ENCODE measurements around the gene ZNHIT3. TPM values are rescaled to one million over a fixed set of nuclear protein-coding genes. Genes with fewer than 3 reads are reported as not detected.
"Not testable (repeated sequence)": the region's sequence is repeated elsewhere in the genome, so short reads cannot be mapped to it uniquely, and the experiment has no call there.

ZNHIT3 gene
- total RNA-seq, 4 donors from 2014 or later = 19.8 to 35.2 (median 25.4) TPM

DNA sequence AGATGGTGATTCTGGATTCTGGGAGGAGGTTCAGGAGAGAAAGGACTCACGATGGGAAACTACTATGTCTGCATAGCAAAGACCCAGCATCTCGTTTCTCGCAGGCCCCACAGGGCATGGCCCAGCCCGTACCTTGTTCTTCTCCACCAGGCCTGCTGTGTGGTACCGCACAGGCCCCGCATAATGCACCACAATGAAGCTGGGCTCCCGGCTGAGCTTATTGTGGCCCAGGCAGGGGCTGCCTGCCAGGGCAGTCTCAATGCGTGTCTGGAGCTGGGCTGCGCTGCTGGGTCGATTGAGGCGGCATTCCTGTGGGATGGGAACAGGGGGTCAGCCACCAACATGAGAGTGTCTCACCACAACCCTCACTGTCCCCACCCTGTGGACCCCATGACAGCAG lies 20.4 kb downstream of the ZNHIT3 start:
- ATAC-seq (ENCODE audit: low FRiP score) = no peak
- DNase-seq (ENCODE audit: low spot score) = no peak
- TF ChIP-seq, protein P1, sequence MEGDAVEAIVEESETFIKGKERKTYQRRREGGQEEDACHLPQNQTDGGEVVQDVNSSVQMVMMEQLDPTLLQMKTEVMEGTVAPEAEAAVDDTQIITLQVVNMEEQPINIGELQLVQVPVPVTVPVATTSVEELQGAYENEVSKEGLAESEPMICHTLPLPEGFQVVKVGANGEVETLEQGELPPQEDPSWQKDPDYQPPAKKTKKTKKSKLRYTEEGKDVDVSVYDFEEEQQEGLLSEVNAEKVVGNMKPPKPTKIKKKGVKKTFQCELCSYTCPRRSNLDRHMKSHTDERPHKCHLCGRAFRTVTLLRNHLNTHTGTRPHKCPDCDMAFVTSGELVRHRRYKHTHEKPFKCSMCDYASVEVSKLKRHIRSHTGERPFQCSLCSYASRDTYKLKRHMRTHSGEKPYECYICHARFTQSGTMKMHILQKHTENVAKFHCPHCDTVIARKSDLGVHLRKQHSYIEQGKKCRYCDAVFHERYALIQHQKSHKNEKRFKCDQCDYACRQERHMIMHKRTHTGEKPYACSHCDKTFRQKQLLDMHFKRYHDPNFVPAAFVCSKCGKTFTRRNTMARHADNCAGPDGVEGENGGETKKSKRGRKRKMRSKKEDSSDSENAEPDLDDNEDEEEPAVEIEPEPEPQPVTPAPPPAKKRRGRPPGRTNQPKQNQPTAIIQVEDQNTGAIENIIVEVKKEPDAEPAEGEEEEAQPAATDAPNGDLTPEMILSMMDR (IDR thresholded peaks at IDR 0.05) = no peak

DNA sequence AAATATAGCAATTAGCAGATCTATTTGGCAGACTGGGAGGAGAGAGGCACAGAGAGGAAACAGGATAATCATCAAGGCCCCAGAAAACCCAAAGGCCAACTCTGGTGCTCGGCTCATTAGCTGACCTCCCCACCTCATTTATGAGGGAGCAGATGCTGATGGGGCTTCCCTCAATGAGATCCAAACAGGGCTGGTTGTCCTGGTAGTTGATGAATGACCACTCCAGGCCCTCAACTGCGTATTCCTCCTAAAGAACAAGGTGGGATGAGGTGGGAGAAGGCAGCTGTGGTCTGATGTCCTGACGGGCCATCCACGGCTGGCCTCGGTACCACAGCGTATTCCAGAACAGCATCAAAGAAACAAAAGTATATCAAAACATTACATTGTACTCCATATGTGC lies 20.8 kb downstream of the ZNHIT3 start:
- TF ChIP-seq, protein P1 (IDR thresholded peaks at IDR 0.05) = no peak
- no peak for ATAC-seq (ENCODE audit: low FRiP score)
- no peak for DNase-seq (ENCODE audit: low spot score)

DNA sequence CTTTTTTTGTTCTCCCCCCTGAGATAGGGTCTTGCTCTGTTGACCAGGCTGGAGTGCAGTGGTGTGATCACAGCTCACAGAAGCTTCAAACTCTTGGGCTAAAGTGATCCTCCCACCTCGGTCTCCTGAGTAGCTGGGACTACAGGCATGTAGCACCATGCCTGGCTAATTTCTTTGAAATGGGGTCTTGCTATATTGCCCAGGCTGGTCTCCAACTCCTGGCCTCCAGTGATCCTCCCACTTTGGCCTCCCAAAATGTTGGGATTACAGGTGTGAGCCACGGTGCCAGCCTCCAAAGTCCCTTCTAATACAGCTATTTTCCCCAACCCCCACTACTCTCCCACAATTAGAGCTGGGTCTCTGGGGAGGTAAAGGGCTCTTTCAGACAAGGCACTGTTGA lies 22.0 kb downstream of the ZNHIT3 start:
- not testable (repeated sequence) for ATAC-seq (ENCODE audit: low FRiP score); DNase-seq (ENCODE audit: low spot score)

DNA sequence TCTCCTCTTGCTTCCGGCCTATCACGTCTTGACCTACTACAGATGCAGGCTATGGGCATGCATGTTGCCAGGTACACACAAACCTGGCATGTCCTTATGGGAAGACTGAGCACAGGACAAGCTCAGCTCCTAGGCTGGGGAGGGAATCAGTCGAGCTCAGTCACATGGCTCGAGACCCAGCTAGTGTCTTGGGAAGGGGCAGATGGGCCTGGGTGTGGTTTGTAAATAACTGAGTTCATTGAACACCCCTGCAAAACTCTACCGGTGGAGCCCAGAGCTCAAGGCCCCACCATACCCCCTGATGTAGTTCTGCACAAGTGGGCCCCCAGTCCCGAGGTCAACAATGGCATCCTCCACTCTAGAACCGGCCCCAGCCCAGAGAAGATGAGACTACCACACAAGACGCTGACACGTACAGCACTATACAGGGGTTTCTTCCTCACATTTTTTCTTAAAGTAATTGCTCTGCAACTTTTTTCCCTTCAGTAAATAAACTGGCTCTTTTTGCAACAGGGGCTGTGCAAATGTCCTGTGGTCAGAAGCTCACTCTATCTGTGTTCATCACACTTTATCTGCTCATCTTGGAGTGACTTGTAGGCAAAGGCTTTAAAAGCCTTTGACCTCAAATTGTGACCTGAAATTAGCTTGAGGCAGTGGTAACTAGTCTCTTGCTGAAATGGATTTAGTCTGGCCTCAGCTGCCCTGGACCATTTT lies 22.9 kb downstream of the ZNHIT3 start:
- ATAC-seq (ENCODE audit: low FRiP score) = no peak
- DNase-seq (ENCODE audit: low spot score) = no peak
- TF ChIP-seq, protein P1 (IDR thresholded peaks at IDR 0.05) = no peak

DNA sequence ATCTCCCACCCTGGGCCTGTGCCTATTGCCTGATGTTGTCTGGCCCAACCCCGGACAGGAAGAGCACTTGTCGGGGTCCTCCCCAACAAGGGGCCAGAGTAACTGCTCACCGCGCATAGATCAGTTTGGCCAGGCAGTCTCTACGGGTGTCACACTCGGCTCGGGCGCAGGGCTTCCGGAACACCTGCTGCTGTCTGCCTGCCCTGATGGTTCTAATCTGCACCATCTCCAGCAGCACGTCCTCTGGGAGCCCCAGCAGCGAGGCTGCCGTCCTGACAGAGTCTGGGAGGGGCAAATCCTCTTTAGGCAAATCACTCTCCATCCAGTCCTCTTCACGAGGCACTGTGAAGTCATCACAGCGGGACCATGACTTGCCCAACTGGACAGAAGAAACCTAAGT lies 24.2 kb downstream of the ZNHIT3 start:
- TF ChIP-seq, protein P1 (IDR thresholded peaks at IDR 0.05) = no peak
- DNase-seq (ENCODE audit: low spot score) = no peak
- ATAC-seq (ENCODE audit: low FRiP score) = no peak

DNA sequence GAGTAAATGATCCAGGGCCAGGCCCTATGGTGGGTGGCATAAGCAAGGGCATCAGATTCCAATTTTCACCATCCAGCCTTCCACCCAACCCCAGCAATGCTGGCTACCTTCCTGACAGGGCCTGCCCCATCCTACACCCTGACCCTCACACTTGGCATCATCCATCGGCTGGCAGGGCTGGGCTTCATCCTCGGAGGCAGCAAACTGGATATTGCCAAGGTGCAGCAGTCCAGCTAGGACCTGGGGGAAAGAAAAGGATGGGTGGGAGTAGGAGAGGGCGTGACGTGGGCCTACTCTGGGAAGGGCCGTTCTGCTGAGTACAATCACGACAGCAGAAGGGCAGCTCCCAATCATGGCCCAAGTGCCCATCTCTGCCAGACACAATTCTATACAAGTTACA lies 24.7 kb downstream of the ZNHIT3 start:
- no peak for DNase-seq (ENCODE audit: low spot score)
- TF ChIP-seq, protein P1 (IDR thresholded peaks at IDR 0.05) = no peak
- ATAC-seq (ENCODE audit: low FRiP score) = no peak

DNA sequence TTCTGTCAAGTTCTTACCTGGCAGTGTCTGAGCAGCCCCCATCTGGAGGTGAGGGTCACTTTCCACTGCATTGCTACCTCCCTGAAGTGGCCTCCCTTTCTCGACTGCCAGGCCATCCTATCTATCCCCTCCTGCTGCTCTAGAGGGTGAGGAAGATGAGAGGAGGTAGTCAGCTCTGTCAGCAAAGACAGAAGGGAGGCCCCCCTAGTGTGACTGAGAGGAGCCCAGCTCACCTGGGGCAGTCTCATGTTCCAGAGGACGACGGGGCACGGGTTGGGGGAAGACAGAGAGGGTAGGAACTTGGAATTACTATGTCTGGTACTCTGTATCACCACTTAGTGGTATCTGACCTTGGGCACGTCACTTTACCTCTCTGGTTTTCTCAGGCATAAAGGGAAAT lies 26.2 kb downstream of the ZNHIT3 start:
- ATAC-seq (ENCODE audit: low FRiP score) (no peak), DNase-seq (ENCODE audit: low spot score) (no peak)
- TF ChIP-seq, protein P1 (IDR thresholded peaks at IDR 0.05) = no peak
